GM21529 (cell line): ENCODE measurements around the gene HOXD3.

Experiments
- ATAC-seq: cut with Tn5 transposase; IDR thresholded peaks from one replicate; pipeline ENCODE4 v1.9.1; 2021; ENCODE audit not compliant: unreplicated experiment

The HOXD3 gene

GRCh38 chr2:176148751-176149421 lies 8.2 kb upstream of the HOXD3 start:
- ATAC-seq = no peak

DNA sequence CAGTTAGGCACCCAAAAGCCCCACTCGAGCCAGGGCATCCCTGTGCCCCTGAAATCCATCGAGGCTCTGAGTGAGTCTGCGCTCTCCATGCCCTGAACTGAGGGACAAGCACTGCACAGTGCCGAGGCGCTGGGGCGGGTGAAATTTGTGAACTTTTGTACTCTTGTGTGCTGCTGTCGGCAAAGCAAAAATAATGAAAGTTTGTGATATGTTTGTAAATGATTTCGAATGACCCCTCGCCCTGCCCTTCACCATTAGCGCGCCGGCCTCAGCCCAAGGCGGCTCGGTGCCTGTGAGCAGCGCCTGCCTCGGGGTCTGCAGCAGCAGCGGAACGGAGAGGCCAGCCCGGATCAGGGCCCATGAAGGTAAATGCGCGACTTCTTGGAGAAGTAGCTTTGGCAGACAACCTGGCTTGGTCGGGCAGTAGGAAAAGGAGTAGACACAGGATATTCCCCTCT lies 7.6 kb upstream of the HOXD3 start:
- no peak for ATAC-seq

GRCh38 chr2:176149939-176150583 lies 7.0 kb upstream of the HOXD3 start:
- no peak for ATAC-seq

GRCh38 chr2:176150584-176151441 lies 6.3 kb upstream of the HOXD3 start:
- ATAC-seq = no peak

GRCh38 chr2:176151442-176152287 lies 5.4 kb upstream of the HOXD3 start, which contains the start of gene HOXD4:
Gene HOXD4, plus strand, starts transcription at chr2:176151550. Its CDS starts 84 bp downstream, at chr2:176151634.
- no peak for ATAC-seq

DNA sequence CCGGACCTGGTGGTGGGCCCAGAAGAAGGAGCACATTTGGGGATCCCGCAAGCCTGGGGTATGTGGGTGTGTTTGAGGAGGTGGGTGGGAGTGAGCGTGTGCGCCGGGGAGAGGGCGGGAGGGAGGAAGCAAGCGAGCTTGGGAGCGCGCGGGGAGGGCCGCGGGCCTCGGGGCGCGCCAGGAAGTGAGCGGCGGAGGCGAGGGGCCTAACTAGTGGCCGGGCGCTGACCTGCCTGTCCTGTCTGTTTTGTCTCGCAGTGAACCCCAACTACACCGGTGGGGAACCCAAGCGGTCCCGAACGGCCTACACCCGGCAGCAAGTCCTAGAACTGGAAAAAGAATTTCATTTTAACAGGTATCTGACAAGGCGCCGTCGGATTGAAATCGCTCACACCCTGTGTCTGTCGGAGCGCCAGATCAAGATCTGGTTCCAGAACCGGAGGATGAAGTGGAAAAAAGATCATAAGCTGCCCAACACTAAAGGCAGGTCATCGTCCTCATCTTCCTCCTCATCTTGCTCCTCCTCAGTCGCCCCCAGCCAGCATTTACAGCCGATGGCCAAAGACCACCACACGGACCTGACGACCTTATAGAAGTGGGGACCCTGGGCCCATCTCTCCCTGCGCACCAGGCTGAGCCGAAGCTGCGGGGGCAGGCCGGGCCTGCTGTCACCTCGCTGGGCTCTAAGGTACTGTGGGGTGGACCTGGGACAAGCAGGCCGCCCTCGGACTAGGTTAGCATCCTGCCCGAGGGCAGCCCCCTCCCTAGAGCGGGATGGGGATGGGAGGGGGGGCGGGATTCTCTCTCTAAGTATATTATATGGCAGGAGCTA lies 4.5 kb upstream of the HOXD3 start:
- no peak for ATAC-seq

- no peak for ATAC-seq
Measured at GRCh38 chr2:176154576-176155252, 2.4 kb upstream of the HOXD3 start.

GRCh38 chr2:176155356-176156044 lies 1.6 kb upstream of the HOXD3 start:
- ATAC-seq = no peak

- ATAC-seq = no peak
Measured at GRCh38 chr2:176156301-176156806, 753 bp upstream of the HOXD3 start.

- ATAC-seq = no peak
Measured at GRCh38 chr2:176157499-176158185, 535 bp downstream of the HOXD3 start.

DNA sequence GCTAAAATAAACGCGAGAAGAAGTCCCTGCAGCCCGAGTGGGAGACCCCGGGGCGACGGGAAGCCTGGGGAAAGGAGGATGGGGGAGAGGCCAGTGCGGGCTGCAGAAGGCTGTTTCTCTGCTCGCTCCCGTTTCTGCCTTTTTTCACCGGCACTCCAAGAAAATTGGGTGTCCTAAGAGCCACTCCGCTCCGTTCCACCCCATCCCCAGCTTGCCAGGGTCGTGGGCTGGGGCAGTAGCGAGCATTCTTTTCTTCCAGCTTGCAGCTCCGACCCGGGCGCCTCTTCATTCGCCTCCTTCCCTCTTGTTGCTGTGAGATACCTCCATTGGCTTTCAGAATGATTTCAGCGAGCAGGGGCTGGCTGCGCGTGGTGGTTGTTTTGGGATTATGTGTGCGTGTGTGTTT lies 1.1 kb downstream of the HOXD3 start:
- ATAC-seq = no peak

GRCh38 chr2:176158855-176159662 lies 2.0 kb downstream of the HOXD3 start:
- ATAC-seq = no peak

DNA sequence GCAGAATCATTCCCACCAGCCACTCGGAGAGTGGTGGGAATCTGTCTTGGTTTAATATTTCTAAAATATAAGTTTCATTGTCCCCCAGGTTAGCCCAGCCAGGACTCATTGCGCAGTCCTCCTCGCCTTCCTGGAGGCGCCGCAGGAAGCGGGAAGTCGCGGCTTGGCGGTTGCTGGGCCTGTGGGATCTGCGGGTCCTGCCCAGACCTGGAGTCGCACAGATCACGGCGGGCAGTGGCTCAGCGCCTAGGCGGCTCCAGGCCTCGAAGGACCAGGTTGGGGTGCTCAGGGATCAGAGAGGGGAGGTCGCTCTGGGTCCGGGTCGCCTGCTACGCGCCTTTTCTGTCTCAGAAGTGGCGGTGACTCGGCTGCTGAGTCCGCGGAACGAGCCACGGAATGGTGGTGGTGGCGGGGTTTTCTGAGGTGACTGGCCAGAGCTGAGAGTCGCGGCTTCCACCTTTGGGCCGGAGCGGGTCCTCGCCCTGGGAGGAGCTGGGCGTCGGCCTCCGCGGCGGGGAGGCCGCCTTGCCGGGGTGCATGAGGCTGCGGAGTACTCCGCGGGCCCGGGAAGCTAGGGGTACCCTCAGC lies 2.6 kb downstream of the HOXD3 start:
- ATAC-seq = no peak

- ATAC-seq = no peak
Measured at GRCh38 chr2:176160251-176160985, 3.3 kb downstream of the HOXD3 start.

DNA sequence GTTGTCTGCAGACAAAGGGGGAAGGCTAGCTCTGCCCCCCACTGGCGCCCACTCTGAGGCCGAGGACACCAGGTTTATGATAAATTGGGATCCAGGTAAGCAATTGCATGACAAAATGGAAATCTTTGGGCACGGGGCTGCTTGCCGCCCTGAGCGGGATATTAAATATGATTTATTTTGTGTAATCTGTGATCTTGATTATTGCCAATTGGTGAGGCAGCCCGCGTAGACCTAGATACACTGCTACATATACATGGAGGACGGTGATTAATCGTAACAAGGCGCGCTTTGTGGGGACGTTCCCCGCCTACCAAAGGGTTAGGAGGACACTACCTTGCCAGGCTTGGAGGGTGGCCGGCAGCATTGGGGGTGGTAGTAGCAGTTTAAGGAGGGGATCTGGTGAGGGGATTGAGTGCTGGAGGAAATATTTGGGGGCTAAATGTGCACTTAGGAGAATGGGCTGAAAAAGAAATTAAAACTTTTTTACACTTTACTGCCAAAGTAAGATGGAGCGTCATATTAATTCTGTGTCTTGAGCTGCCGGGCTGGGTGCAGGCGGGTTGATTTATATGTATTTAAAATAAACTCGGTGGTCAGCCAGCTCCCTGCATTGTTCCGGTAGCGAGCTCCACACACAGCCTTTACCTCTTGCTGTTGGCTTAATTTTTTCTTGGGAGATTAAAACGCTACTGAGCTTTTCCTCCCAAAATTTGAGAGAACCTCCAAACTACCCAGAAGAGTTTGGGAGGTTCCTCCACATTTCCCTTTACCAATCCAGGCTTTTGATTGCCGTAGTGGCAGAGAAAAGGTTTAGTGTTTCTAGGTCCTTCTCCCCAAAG lies 4.1 kb downstream of the HOXD3 start:
- no peak for ATAC-seq
